Measurements from ENCODE around the gene CTU1. TPM values are rescaled to one million over a fixed set of nuclear protein-coding genes. Genes with fewer than 3 reads are reported as not detected.

Gene CTU1
- total RNA-seq, 1 experiment from 2014 or later, result 9.3 TPM

DNA sequence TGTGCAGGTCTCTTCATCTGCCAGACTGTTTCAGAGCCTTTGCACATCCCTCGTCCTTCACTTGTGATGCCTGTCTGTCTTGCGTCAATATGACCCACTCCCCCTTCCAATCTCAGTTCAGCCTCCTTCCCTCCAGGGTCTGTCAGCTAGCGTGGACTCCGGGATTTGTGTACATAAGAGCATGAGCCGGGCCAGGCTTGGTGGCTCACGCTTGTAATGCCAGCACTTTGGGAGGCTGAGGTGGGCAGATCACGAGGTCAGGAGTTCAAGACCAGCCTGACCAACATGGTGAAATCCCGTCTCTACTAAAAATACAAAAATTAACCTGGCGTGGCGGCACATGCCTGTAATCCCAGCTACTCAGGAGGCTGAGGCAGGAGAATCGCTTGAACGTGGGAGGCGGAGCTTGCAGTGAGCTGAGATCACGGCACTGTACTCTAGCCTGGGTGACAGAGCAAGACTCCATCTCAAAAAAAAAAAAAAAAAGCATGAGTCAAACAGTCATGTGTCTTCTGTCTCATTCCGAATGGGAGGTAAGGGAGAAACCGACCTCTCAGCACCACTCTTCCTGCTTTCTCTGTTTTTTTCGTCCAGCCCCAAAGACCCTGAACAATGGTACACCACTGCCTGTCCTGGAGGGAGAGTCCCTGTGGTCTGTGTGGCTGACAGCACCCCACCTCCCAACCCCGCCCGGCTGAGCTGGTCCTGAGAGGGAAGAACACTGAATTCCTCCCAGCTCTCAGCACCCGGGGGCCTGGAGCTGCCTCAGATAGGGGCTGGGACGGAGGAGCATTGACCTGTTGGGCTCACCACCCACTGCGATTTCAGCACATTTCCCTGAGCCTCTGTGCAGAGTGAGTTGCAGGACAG lies 14.1 kb upstream of the CTU1 start:
- H3K4me1 ChIP-seq (ENCODE audit: control insufficient read depth, insufficient read depth, low read length), result no peaks in the 10 kb centered on the region
- ChIA-PET CTCF (interaction anchor here (0.7 kb wide), 1 partner anchor 539 kb away, joined by 14 read pairs; no protein-coding TSS in a partner anchor), POLR2A (no interaction called here)
- no TSS peak for BruUV-seq (replicated peaks)
- DNase-seq (ENCODE audit: low read depth, low spot score) (no peak), ATAC-seq (no peak)
- in situ Hi-C loops (cut with HindIII; ENCODE audit: low pct_unique_long_range_greater_than_20kb, low sequenced_read_pairs), result no loop called here
- no peaks in the 10 kb centered on the region for H3K9me3 ChIP-seq (ENCODE audit: control insufficient read depth, insufficient read depth, low read depth, low read length)
- no peaks in the 10 kb centered on the region for H3K36me3 ChIP-seq (ENCODE audit: control insufficient read depth, insufficient read depth, low read length)
- H3K27ac ChIP-seq (ENCODE audit: low read length), result no peak overlapping the region
- H3K4me3 ChIP-seq (ENCODE audit: low read depth in 2 of 2, low read length in 2 of 2), result no peak overlapping the region
- intact Hi-C loops (cut with micrococcal nuclease; ENCODE audit: unreplicated experiment), result no loop called here
- peaks cover under 1% of the 10 kb centered on the region; the same call in 1 of the 2 replicates for H3K27me3 ChIP-seq (ENCODE audit: control insufficient read depth, insufficient read depth, low read length)
- TF ChIP-seq, protein P1, sequence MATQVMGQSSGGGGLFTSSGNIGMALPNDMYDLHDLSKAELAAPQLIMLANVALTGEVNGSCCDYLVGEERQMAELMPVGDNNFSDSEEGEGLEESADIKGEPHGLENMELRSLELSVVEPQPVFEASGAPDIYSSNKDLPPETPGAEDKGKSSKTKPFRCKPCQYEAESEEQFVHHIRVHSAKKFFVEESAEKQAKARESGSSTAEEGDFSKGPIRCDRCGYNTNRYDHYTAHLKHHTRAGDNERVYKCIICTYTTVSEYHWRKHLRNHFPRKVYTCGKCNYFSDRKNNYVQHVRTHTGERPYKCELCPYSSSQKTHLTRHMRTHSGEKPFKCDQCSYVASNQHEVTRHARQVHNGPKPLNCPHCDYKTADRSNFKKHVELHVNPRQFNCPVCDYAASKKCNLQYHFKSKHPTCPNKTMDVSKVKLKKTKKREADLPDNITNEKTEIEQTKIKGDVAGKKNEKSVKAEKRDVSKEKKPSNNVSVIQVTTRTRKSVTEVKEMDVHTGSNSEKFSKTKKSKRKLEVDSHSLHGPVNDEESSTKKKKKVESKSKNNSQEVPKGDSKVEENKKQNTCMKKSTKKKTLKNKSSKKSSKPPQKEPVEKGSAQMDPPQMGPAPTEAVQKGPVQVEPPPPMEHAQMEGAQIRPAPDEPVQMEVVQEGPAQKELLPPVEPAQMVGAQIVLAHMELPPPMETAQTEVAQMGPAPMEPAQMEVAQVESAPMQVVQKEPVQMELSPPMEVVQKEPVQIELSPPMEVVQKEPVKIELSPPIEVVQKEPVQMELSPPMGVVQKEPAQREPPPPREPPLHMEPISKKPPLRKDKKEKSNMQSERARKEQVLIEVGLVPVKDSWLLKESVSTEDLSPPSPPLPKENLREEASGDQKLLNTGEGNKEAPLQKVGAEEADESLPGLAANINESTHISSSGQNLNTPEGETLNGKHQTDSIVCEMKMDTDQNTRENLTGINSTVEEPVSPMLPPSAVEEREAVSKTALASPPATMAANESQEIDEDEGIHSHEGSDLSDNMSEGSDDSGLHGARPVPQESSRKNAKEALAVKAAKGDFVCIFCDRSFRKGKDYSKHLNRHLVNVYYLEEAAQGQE (IDR thresholded peaks at IDR 0.05; ENCODE audit: insufficient read depth in 1 of 2, low read depth in 2 of 2, low read length in 1 of 2), result no peak
- TF ChIP-seq TCF7L2 (IDR thresholded peaks at IDR 0.05; ENCODE audit: low read depth, low read length), result no peak
- TF ChIP-seq POLR2AphosphoS5 (IDR thresholded peaks at IDR 0.05; ENCODE audit: low read depth, low read length), result no peak
- TF ChIP-seq SIN3A (IDR thresholded peaks at IDR 0.05; ENCODE audit: borderline replicate concordance, insufficient read depth, low read depth, low read length), result no peak
- TF ChIP-seq, protein P2, sequence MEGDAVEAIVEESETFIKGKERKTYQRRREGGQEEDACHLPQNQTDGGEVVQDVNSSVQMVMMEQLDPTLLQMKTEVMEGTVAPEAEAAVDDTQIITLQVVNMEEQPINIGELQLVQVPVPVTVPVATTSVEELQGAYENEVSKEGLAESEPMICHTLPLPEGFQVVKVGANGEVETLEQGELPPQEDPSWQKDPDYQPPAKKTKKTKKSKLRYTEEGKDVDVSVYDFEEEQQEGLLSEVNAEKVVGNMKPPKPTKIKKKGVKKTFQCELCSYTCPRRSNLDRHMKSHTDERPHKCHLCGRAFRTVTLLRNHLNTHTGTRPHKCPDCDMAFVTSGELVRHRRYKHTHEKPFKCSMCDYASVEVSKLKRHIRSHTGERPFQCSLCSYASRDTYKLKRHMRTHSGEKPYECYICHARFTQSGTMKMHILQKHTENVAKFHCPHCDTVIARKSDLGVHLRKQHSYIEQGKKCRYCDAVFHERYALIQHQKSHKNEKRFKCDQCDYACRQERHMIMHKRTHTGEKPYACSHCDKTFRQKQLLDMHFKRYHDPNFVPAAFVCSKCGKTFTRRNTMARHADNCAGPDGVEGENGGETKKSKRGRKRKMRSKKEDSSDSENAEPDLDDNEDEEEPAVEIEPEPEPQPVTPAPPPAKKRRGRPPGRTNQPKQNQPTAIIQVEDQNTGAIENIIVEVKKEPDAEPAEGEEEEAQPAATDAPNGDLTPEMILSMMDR (IDR thresholded peaks at IDR 0.05), result no peak

DNA sequence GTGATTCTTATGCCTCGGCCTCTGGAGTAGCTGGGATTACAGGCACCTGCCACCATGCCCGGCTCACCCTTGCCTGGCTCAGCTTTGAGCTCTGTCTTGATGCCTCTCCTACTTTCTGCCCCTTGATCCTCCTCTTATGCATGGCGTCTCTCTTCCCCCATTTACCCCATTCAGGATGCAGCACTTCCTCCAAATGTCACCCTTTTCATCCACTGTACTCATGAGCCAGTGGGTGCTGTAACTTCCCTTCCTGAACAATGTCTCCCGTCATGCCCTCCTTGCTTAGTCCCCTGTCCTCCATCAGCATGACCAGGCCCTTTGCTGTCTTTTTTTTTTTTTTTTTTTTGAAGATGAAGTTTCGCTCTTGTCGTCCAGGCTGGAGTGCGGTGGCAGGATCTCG lies 13.0 kb upstream of the CTU1 start:
- CTCF ChIA-PET, result interaction anchor here (0.7 kb wide), 1 partner anchor 540 kb away, joined by 14 read pairs; no protein-coding TSS in a partner anchor
- DNase-seq (ENCODE audit: low read depth, low spot score) (no peak), ATAC-seq (no peak)
- in situ Hi-C loops (cut with HindIII; ENCODE audit: low pct_unique_long_range_greater_than_20kb, low sequenced_read_pairs) (no loop called here), intact Hi-C loops (cut with micrococcal nuclease; ENCODE audit: unreplicated experiment) (no loop called here)
- no peak for TF ChIP-seq SIN3A (IDR thresholded peaks at IDR 0.05; ENCODE audit: borderline replicate concordance, insufficient read depth, low read depth, low read length)
- TF ChIP-seq POLR2AphosphoS5 (IDR thresholded peaks at IDR 0.05; ENCODE audit: low read depth, low read length), result no peak
- TF ChIP-seq, protein P2 (IDR thresholded peaks at IDR 0.05), result no peak
- no peak for TF ChIP-seq TCF7L2 (IDR thresholded peaks at IDR 0.05; ENCODE audit: low read depth, low read length)
- TF ChIP-seq, protein P1 (IDR thresholded peaks at IDR 0.05; ENCODE audit: insufficient read depth in 1 of 2, low read depth in 2 of 2, low read length in 1 of 2), result no peak
- Histone ChIP-seq H3K4me1 (ENCODE audit: control insufficient read depth, insufficient read depth, low read length) (no peaks in the 10 kb centered on the region), H3K27me3 (ENCODE audit: control insufficient read depth, insufficient read depth, low read length) (peaks cover 10% of the 10 kb centered on the region), H3K27ac (ENCODE audit: low read length) (no peak overlapping the region), H3K9me3 (ENCODE audit: control insufficient read depth, insufficient read depth, low read depth, low read length) (no peaks in the 10 kb centered on the region), H3K4me3 (ENCODE audit: low read depth in 2 of 2, low read length in 2 of 2) (no peak overlapping the region), H3K36me3 (ENCODE audit: control insufficient read depth, insufficient read depth, low read length) (no peaks in the 10 kb centered on the region)
- POLR2A ChIA-PET, result no interaction called here
- BruUV-seq (replicated peaks), result no TSS peak

Data from Panc1 (cell line).